Neural cell (in vitro differentiated cells): ENCODE data around the gene NEDD4L. TPM values are rescaled to one million over a fixed set of nuclear protein-coding genes. Genes with fewer than 3 reads are reported as not detected.
A peak's percentile ranks its signal among the peaks of the same experiment; 100 is the strongest.

ENCODE experiments used
- H2AFZ ChIP-seq: fragments of 200-600, 300-800 bp; sonication (generic), shearing (Covaris generic); 2 replicates; pipeline ENCODE4 v1.6.0; 2014; ENCODE audit warnings: low read depth, mild to moderate bottlenecking, antibody characterized with exemption, low read length, moderate library complexity
- H3F3A ChIP-seq: fragments of 200-600 bp; shearing (Covaris generic); 2 replicates; pipeline ENCODE4 v1.6.1; 2016; ENCODE audit warnings: mild to moderate bottlenecking, moderate library complexity, mixed read lengths, antibody characterized with exemption, low read length; ENCODE audit not compliant: insufficient read depth, poor library complexity, severe bottlenecking
- H3K27ac ChIP-seq: fragments of 200-600, 300-800 bp; sonication (generic), shearing (Covaris generic); 2 replicates; pipeline ENCODE4 v1.5.1; 2014; ENCODE audit warnings: mild to moderate bottlenecking, low read length, moderate library complexity
- H3K27me3 ChIP-seq: fragments of 300-800, 200-600 bp; sonication (generic), shearing (Covaris generic); 2 replicates; pipeline ENCODE4 v1.6.0; 2014; ENCODE audit warnings: mild to moderate bottlenecking, low read depth, low read length, moderate library complexity; ENCODE audit not compliant: insufficient read depth
- H3K36me3 ChIP-seq: fragments of 300-800, 200-600 bp; sonication (generic), shearing (Covaris generic); 2 replicates; pipeline ENCODE4 v1.5.1; 2014; ENCODE audit warnings: mild to moderate bottlenecking, antibody characterized with exemption, low read length, moderate library complexity; ENCODE audit not compliant: insufficient read depth
- H3K4me2 ChIP-seq: fragments of 300-800, 200-600 bp; sonication (generic), shearing (Covaris generic); 2 replicates; pipeline ENCODE4 v1.6.0; 2014; ENCODE audit warnings: mild to moderate bottlenecking, low read length
- H3K4me3 ChIP-seq: fragments of 300-800, 200-600 bp; sonication (generic), shearing (Covaris generic); 2 replicates; pipeline ENCODE4 v1.5.1; 2014; ENCODE audit warnings: mild to moderate bottlenecking, low read length, moderate library complexity
- H3K79me2 ChIP-seq: fragments of 200-600 bp; shearing (Covaris generic); replicated peaks from 2 replicates; pipeline ENCODE4 v1.6.0; 2014; ENCODE audit warnings: mild to moderate bottlenecking, low read length, moderate library complexity; ENCODE audit not compliant: insufficient read depth
- H3K9ac ChIP-seq: fragments of 300-800, 200-600 bp; sonication (generic), shearing (Covaris generic); 2 replicates; pipeline ENCODE4 v1.6.1; 2016; ENCODE audit warnings: mild to moderate bottlenecking, low read length, mixed read lengths
- H3K9me2 ChIP-seq: fragments of 200-600 bp; shearing (Covaris generic); 2 replicates; pipeline ENCODE4 v1.6.1; 2016; ENCODE audit warnings: mild to moderate bottlenecking, low read length, mixed read lengths; ENCODE audit not compliant: insufficient read depth
- H3K9me3 ChIP-seq: fragments of 200-600, 300-800 bp; sonication (generic), shearing (Covaris generic); 2 replicates; pipeline ENCODE4 v1.6.1; 2016; ENCODE audit warnings: mild to moderate bottlenecking, mixed run types, low read length, moderate library complexity, mixed read lengths
- H4K20me1 ChIP-seq: fragments of 200-600 bp; shearing (Covaris generic); 2 replicates; pipeline ENCODE4 v1.6.1; 2016; ENCODE audit warnings: mild to moderate bottlenecking, mixed run types; ENCODE audit not compliant: insufficient read depth
- CTCF ChIP-seq: fragments of 450-650 bp; IDR thresholded peaks from 2 replicates; pipeline ENCODE4 v1.5.1; 2014; ENCODE audit warnings: antibody characterized with exemption, mild to moderate bottlenecking, moderate library complexity; ENCODE audit not compliant: poor library complexity, severe bottlenecking
- EP300 ChIP-seq: fragments of 450-650 bp; conservative IDR thresholded peaks from 2 replicates; pipeline ENCODE4 v1.6.1; 2014; ENCODE audit warnings: antibody characterized with exemption, mild to moderate bottlenecking, moderate library complexity; ENCODE audit not compliant: poor library complexity, severe bottlenecking
- EZH2 ChIP-seq: fragments of 200-600, 300-800 bp; shearing (Covaris generic), sonication (generic); IDR thresholded peaks from 2 replicates; pipeline ENCODE4 v1.6.1; 2014; ENCODE audit warnings: antibody characterized with exemption, low read length, borderline replicate concordance, mild to moderate bottlenecking; ENCODE audit not compliant: insufficient read depth, poor library complexity, severe bottlenecking
- MXI1 ChIP-seq: fragments of 450-650 bp; conservative IDR thresholded peaks from 2 replicates; pipeline ENCODE4 v1.6.1; 2014; ENCODE audit warnings: antibody characterized with exemption, mild to moderate bottlenecking; ENCODE audit not compliant: poor library complexity, severe bottlenecking
- POLR2AphosphoS5 ChIP-seq: IDR thresholded peaks from 2 replicates; pipeline ENCODE4 v1.6.1; 2012
- RAD21 ChIP-seq: fragments of 450-650 bp; conservative IDR thresholded peaks from 2 replicates; pipeline ENCODE4 v1.6.1; 2014; ENCODE audit warnings: antibody characterized with exemption, mild to moderate bottlenecking, moderate library complexity
- REST ChIP-seq: IDR thresholded peaks from 2 replicates; pipeline ENCODE4 v1.6.1; 2012; ENCODE audit warnings: borderline replicate concordance
- SMC3 ChIP-seq: fragments of 450-650 bp; conservative IDR thresholded peaks from 2 replicates; pipeline ENCODE4 v1.6.1; 2014; ENCODE audit warnings: antibody characterized with exemption, mild to moderate bottlenecking, moderate library complexity; ENCODE audit not compliant: poor library complexity
- TAF1 ChIP-seq: IDR thresholded peaks from 2 replicates; pipeline ENCODE4 v1.6.1; 2012; ENCODE audit warnings: low read depth
- polyA plus RNA-seq: library from polyadenylated mRNA; depleted of rRNA; stranded (reverse); fragments of >200 nt; gene quantifications from 2 replicates; pipeline ENCODE4 v1.2.3, GENCODE V29; 2014

Gene NEDD4L
- polyA plus RNA-seq, 1 donor from 2014 or later = 97.9 TPM

GRCh38 chr18:58012356-58012755 is 31.7 kb upstream of the NEDD4L start:
- H3K9ac ChIP-seq = no peak overlapping the region
- peak overlapping the region; percentile 35 for H3K27ac ChIP-seq
- H3K4me2 ChIP-seq = no peak overlapping the region
- no peak overlapping the region for H2AFZ ChIP-seq
- no peaks in the 10 kb centered on the region for H3K9me2 ChIP-seq
- H3K79me2 ChIP-seq = no peaks in the 10 kb centered on the region
- no peak overlapping the region for H3K4me3 ChIP-seq
- no peaks in the 10 kb centered on the region for H3K36me3 ChIP-seq
- no peaks in the 10 kb centered on the region for H3K9me3 ChIP-seq
- no peaks in the 10 kb centered on the region for H3F3A ChIP-seq
- no peaks in the 10 kb centered on the region for H3K27me3 ChIP-seq
- TF ChIP-seq RAD21 (no peak), EP300 (no peak), TAF1 (no peak), SMC3 (no peak), POLR2AphosphoS5 (no peak), REST (no peak), MXI1 (no peak), EZH2 (no peak), CTCF (no peak)
- no peaks in the 10 kb centered on the region for H4K20me1 ChIP-seq

DNA sequence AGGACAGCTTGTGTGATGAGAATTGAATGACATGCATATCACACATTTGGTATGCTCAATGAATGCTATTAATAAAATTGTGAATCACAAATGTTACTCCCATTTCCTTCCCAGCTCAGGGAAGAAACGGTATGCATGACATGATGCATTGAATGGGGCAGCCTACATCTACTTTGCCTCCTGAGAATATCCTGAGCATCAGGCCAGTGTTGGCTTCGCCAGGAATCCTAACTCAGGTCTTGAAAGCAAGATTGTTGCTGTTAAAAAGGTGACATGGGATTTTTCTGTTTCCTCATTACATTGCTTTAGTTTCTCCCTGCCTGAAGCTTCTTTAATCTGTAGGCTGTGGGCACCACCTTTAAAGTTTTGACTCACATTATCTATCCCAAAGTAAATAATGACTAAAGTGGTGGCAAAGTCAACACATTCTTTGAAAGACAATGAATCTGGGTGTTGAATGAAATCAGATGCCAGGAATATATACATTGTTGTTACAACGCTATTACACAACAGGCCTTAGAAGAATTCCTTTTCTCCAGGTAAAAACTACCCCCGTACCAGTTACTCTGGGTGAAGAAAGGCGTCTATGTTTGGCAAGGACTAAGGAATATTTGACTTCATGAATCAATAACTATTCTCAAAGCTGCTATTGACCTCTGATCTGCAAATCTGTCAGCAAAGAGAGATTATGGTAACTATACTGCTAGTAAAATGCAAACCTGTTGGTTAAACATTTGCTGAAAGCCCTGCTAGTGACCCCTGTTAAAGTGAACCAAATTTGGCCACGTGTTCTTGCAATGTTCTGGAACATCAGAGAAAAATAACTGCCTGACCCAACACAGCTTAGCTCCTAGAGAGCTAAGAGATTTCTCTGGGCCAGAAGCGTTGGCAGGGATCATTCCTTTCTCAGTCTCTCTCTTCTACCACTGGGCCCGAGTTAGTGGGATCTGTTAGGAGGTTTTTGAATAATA is 30.5 kb upstream of the NEDD4L start:
- Histone ChIP-seq H4K20me1 (no peaks in the 10 kb centered on the region), H3K9me2 (no peaks in the 10 kb centered on the region), H3K27me3 (no peaks in the 10 kb centered on the region), H3K4me3 (peak overlapping the region; percentile 14), H3K27ac (peak overlapping the region; percentile 35), H2AFZ (no peak overlapping the region), H3F3A (no peaks in the 10 kb centered on the region), H3K9ac (no peak overlapping the region), H3K4me2 (no peak overlapping the region), H3K9me3 (no peaks in the 10 kb centered on the region), H3K79me2 (no peaks in the 10 kb centered on the region), H3K36me3 (no peaks in the 10 kb centered on the region)
- TF ChIP-seq MXI1 = no peak
- TF ChIP-seq REST = no peak
- no peak for TF ChIP-seq RAD21
- no peak for TF ChIP-seq TAF1
- TF ChIP-seq POLR2AphosphoS5 = no peak
- TF ChIP-seq EZH2 = no peak
- no peak for TF ChIP-seq CTCF
- no peak for TF ChIP-seq SMC3
- no peak for TF ChIP-seq EP300
